K562 (cell line): Measurements from ENCODE around the gene GAP43. TPM values are rescaled to one million over a fixed set of nuclear protein-coding genes. Genes with fewer than 3 reads are reported as not detected.

Experiments used
- KDM4B ChIP-seq, 2 experiments: fragments of 450-650 bp in 1 of 2; sonication (generic) in 1 of 2; IDR thresholded peaks; 2 replicates each; pipeline ENCODE4 v1.6.1; 2016 to 2017; ENCODE audit warnings: borderline replicate concordance in 2 of 2, antibody characterized with exemption in 1 of 2, low read depth in 1 of 2, mild to moderate bottlenecking in 1 of 2
- NFRKB ChIP-seq: fragments of 450-650 bp; IDR thresholded peaks from 2 replicates; pipeline ENCODE4 v1.6.1; 2016; ENCODE audit warnings: low read depth
- polyA plus RNA-seq, 8 experiments: library from polyadenylated mRNA; depleted of rRNA in 4 of 8; stranded (reverse) in 5 of 8; unstranded in 3 of 8; fragments of >200 nt; fragmentation: Nextera tagmentation in 2 of 8; fragmentation: Illumina TruSeq in 1 of 8; extraction: Ambion mirVana in 2 of 8; extraction: Trizol in 1 of 8; gene quantifications; 2 replicates each; pipeline versions ENCODE4 v1.2.1 to v1.2.3, GENCODE V29; 2011 to 2014; ENCODE audit warnings: inconsistent platforms in 1 of 8, missing spikeins in 1 of 8
- total RNA-seq, 7 experiments: library from RNA; depleted of rRNA in 6 of 7; stranded (reverse); fragments of >200 nt in 6 of 7; fragmentation: Illumina TruSeq in 2 of 7; extraction: Trizol in 2 of 7; gene quantifications; 2 replicates each; pipeline versions ENCODE4 v1.2.1 to v1.2.3, GENCODE V29; 2011 to 2021; ENCODE audit warnings: low replicate concordance in 1 of 7
- TF ChIP-seq, protein P1 (sequence below), 2 experiments: fragments of 450-650 bp in 1 of 2; sonication (generic) in 1 of 2; formaldehyde crosslinking in 1 of 2; IDR thresholded peaks; 2 replicates each; pipeline versions ENCODE4 v1.7.1 to v1.9.0; 2016 to 2022; ENCODE audit warnings: inconsistent platforms in 1 of 2, mild to moderate bottlenecking in 1 of 2, missing genetic modification reagents in 1 of 2
- TF ChIP-seq, protein P2 (sequence below): fragments of 450-650 bp; IDR thresholded peaks from 2 replicates; pipeline ENCODE4 v1.6.1; 2017; ENCODE audit warnings: antibody characterized with exemption, mild to moderate bottlenecking

The GAP43 gene
- total and polyA plus RNA-seq, 9 of the 15 experiments (the other 6 are each of a cell fraction or from before 2014, with no cell fraction given) = 0.04 to 0.11 (median 0.09) TPM; not detected in 6

DNA sequence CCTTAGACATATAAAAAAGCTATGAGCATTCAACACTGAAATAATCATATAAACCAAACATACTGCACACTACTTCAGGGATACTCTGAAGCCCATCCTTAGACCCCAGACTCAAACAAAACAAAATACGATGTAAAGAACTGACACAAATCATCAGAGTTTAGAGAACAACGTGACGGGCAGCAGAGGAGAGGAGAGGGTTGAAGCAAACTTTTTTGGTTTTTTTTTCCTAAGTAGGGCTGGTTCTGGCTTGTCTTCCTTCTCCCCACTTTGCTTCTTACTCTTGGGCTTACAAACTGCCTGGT, 34.7 kb downstream of the GAP43 start (continued):
- TF ChIP-seq, protein P1, sequence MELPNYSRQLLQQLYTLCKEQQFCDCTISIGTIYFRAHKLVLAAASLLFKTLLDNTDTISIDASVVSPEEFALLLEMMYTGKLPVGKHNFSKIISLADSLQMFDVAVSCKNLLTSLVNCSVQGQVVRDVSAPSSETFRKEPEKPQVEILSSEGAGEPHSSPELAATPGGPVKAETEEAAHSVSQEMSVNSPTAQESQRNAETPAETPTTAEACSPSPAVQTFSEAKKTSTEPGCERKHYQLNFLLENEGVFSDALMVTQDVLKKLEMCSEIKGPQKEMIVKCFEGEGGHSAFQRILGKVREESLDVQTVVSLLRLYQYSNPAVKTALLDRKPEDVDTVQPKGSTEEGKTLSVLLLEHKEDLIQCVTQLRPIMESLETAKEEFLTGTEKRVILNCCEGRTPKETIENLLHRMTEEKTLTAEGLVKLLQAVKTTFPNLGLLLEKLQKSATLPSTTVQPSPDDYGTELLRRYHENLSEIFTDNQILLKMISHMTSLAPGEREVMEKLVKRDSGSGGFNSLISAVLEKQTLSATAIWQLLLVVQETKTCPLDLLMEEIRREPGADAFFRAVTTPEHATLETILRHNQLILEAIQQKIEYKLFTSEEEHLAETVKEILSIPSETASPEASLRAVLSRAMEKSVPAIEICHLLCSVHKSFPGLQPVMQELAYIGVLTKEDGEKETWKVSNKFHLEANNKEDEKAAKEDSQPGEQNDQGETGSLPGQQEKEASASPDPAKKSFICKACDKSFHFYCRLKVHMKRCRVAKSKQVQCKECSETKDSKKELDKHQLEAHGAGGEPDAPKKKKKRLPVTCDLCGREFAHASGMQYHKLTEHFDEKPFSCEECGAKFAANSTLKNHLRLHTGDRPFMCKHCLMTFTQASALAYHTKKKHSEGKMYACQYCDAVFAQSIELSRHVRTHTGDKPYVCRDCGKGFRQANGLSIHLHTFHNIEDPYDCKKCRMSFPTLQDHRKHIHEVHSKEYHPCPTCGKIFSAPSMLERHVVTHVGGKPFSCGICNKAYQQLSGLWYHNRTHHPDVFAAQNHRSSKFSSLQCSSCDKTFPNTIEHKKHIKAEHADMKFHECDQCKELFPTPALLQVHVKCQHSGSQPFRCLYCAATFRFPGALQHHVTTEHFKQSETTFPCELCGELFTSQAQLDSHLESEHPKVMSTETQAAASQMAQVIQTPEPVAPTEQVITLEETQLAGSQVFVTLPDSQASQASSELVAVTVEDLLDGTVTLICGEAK (IDR thresholded peaks at IDR 0.05) = peak; percentile 45
- TF ChIP-seq, protein P1 (CRISPR knock-in tag; IDR thresholded peaks at IDR 0.05) = no peak
- TF ChIP-seq, protein P2, sequence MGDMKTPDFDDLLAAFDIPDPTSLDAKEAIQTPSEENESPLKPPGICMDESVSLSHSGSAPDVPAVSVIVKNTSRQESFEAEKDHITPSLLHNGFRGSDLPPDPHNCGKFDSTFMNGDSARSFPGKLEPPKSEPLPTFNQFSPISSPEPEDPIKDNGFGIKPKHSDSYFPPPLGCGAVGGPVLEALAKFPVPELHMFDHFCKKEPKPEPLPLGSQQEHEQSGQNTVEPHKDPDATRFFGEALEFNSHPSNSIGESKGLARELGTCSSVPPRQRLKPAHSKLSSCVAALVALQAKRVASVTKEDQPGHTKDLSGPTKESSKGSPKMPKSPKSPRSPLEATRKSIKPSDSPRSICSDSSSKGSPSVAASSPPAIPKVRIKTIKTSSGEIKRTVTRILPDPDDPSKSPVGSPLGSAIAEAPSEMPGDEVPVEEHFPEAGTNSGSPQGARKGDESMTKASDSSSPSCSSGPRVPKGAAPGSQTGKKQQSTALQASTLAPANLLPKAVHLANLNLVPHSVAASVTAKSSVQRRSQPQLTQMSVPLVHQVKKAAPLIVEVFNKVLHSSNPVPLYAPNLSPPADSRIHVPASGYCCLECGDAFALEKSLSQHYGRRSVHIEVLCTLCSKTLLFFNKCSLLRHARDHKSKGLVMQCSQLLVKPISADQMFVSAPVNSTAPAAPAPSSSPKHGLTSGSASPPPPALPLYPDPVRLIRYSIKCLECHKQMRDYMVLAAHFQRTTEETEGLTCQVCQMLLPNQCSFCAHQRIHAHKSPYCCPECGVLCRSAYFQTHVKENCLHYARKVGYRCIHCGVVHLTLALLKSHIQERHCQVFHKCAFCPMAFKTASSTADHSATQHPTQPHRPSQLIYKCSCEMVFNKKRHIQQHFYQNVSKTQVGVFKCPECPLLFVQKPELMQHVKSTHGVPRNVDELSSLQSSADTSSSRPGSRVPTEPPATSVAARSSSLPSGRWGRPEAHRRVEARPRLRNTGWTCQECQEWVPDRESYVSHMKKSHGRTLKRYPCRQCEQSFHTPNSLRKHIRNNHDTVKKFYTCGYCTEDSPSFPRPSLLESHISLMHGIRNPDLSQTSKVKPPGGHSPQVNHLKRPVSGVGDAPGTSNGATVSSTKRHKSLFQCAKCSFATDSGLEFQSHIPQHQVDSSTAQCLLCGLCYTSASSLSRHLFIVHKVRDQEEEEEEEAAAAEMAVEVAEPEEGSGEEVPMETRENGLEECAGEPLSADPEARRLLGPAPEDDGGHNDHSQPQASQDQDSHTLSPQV = 0 out of 2 replicates have a peak, but pooled peaks have one; percentile 51
- TF ChIP-seq NFRKB (peak; percentile 72), KDM4B (IDR thresholded peaks at IDR 0.05; ENCODE audit: borderline replicate concordance in 2 of 2, low read depth in 1 of 2) (no peak)
